ENCODE data around the gene FAM210B.
A peak's percentile ranks its signal among the peaks of the same experiment; 100 is the strongest.
"Not testable (repeated sequence)": the region's sequence is repeated elsewhere in the genome, so short reads cannot be mapped to it uniquely, and the experiment has no call there.

FAM210B gene

DNA sequence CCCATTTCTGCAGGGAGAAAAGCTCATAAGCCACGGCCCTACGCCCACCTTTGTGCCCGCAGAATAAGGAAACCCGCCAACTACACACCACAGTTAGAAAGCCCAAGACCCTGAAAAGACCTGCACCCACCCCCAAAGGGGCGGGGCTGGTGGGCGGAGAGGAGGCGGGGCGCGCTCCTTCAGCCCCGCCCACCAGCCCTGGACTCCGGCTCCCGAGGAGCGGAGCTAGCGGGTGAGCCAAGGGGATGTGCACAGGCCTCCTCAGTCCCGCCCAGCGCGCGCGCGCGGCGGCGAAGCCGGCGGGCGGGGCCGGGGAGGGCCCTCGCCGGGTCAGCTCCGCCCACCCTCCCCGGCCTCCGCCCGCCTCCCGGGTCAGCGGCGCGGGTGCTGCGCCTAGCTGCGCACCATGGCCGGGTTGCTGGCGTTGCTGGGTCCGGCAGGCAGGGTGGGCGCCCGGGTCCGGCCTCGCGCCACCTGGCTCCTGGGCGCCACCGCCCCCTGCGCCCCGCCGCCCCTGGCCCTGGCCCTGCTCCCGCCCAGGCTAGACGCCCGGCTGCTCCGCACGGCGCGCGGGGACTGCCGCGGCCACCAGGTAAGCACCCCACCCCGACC lies at the start of gene FAM210B:
FAM210B (plus strand) TSS at position 375 of the 612 bp plus-strand sequence; CDS start at position 407, 32 bp downstream.
- H3K4me3 Mint-ChIP-seq: peak within 1 kb of the TSS; percentile 89 to 95
- peak within 1 kb of the TSS in 1 of 2 donors; percentile 93 for H3K27ac Mint-ChIP-seq

GRCh38 chr20:56316051-56316450 lies 42.7 kb upstream of the FAM210B start:
- peaks cover 53% of the 10 kb centered on the region for H3K27me3 Mint-ChIP-seq

More for the DNA sequence above, at the start of gene FAM210B:
- peaks cover 31% of the 10 kb centered on the region for H3K4me1 Mint-ChIP-seq
- peak; percentile 76 to 82 for DNase-seq
- no peaks in the 10 kb centered on the region for H3K27me3 Mint-ChIP-seq
- ATAC-seq: peak; percentile 99
- no peaks in the 10 kb centered on the region for H3K9me3 Mint-ChIP-seq

DNA sequence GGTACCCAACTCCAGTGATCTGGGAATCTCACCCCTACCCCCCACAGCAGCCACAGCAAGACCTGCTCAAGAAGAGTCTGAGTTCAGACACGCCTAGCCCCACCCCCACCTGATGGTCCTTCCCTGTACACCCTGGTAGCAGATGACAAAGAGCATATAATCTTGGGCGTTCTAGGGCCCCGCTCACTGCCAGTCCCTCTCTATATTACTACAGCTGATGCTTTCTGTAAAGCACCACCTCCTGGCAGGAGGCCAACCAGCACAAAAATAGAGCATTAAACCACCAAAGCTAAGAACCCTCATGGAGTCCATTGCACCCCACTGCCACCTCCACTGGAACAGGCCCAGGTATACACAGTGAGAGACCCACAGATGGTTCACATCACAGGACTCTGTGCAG lies 42.3 kb upstream of the FAM210B start:
- Mint-ChIP-seq H3K4me3 (no peak overlapping the region), H3K27me3 (peaks cover 52% of the 10 kb centered on the region), H3K4me1 (peaks cover 7% of the 10 kb centered on the region), H3K27ac (no peak overlapping the region), H3K9me3 (no peaks in the 10 kb centered on the region)
- ATAC-seq (no peak), DNase-seq (no peak)

More at GRCh38 chr20:56316051-56316450, 42.7 kb upstream of the FAM210B start:
- H3K4me3 Mint-ChIP-seq: no peak overlapping the region
- no peak for ATAC-seq
- no peak for DNase-seq
- no peaks in the 10 kb centered on the region for H3K9me3 Mint-ChIP-seq
- no peak overlapping the region for H3K27ac Mint-ChIP-seq
- H3K4me1 Mint-ChIP-seq: peaks cover 7% of the 10 kb centered on the region

- H3K9me3 Mint-ChIP-seq: no peaks in the 10 kb centered on the region
- peaks cover 7% of the 10 kb centered on the region for H3K4me1 Mint-ChIP-seq
- peaks cover 52% of the 10 kb centered on the region for H3K27me3 Mint-ChIP-seq
- H3K27ac Mint-ChIP-seq: no peak overlapping the region
- ATAC-seq (no peak), DNase-seq (no peak)
- H3K4me3 Mint-ChIP-seq: no peak overlapping the region
These were observed 36.1 kb upstream of the FAM210B start for GRCh38 chr20:56322681-56323080.

- Mint-ChIP-seq H3K4me1 (peaks cover 7% of the 10 kb centered on the region), H3K27me3 (peaks cover 50% of the 10 kb centered on the region), H3K4me3 (no peak overlapping the region), H3K27ac (no peak overlapping the region), H3K9me3 (no peaks in the 10 kb centered on the region)
- ATAC-seq: no peak
- no peak for DNase-seq
These were observed 35.6 kb upstream of the FAM210B start for GRCh38 chr20:56323206-56323605.

- Mint-ChIP-seq H3K4me3 (no peak overlapping the region), H3K4me1 (peaks cover 7% of the 10 kb centered on the region), H3K9me3 (no peaks in the 10 kb centered on the region), H3K27me3 (peaks cover 50% of the 10 kb centered on the region), H3K27ac (no peak overlapping the region)
- no peak for ATAC-seq
- DNase-seq: no peak
These were observed 35.1 kb upstream of the FAM210B start for GRCh38 chr20:56323656-56324055.

GRCh38 chr20:56324806-56325205 lies 34.0 kb upstream of the FAM210B start:
- no peaks in the 10 kb centered on the region for H3K4me1 Mint-ChIP-seq
- H3K9me3 Mint-ChIP-seq: no peaks in the 10 kb centered on the region
- ATAC-seq: no peak
- peaks cover 40% of the 10 kb centered on the region for H3K27me3 Mint-ChIP-seq
- no peak for DNase-seq
- H3K4me3 Mint-ChIP-seq: no peak overlapping the region
- no peak overlapping the region for H3K27ac Mint-ChIP-seq

DNA sequence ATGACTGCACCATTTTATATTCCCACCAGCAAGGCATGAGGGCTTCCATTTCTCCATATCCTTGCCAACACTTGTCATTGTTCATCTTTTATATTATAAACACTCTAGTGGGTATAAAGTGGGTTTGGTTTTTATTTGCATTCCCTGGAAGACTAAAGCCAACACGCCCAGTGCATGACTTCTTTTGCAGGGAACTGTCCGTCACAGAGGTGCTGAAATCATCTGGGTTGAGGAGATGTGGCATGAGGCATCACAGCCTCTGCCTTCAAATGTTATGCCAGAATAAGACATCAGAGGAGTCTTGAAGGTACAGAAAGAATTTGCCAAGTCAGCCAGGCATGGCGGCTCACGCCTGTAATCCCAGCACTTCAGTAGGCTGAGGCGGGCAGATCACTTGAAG lies 29.9 kb upstream of the FAM210B start:
- no peak for DNase-seq
- Mint-ChIP-seq H3K4me3 (no peak overlapping the region), H3K27ac (no peak overlapping the region), H3K9me3 (no peaks in the 10 kb centered on the region), H3K4me1 (no peaks in the 10 kb centered on the region), H3K27me3 (peaks cover 38% of the 10 kb centered on the region)
- ATAC-seq: no peak

GRCh38 chr20:56336709-56337108 lies 22.1 kb upstream of the FAM210B start:
- peaks cover 61% of the 10 kb centered on the region for H3K27me3 Mint-ChIP-seq
- not testable (repeated sequence) for ATAC-seq, H3K27ac Mint-ChIP-seq, DNase-seq, H3K9me3 Mint-ChIP-seq, H3K4me3 Mint-ChIP-seq, H3K4me1 Mint-ChIP-seq

- Mint-ChIP-seq H3K4me3 (no peak overlapping the region), H3K9me3 (no peaks in the 10 kb centered on the region), H3K27ac (no peak overlapping the region), H3K4me1 (peaks cover 11% of the 10 kb centered on the region), H3K27me3 (peaks cover 76% of the 10 kb centered on the region)
- ATAC-seq (no peak), DNase-seq (no peak)
These were observed 16.0 kb upstream of the FAM210B start for GRCh38 chr20:56342783-56343182.

DNA sequence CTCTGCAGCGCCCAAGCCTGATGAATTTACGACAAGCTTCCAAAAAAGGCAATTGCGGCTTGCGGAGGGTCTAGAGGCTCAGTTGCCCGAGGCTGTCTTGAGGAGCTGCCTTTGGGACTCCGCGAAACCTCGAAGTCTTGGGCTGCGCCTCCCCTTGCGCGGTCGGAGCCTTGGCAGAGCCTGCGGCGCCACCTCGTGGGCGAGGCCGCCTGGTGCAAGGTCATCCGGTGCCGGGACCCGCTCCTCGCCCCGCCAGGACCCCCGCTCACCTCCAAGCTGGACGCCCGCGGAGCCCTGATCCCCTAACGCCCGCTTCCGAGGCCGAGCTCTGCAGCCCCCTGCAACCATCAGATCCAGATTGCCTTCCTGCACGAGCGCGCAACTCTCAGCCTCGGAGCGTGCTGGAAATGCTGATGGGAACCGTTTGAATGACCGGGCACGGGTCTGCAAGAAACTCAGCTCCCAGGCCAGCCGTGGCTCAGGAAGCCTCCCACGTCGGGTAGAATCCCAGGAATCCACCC lies 14.9 kb upstream of the FAM210B start:
- H3K27ac Mint-ChIP-seq: no peak overlapping the region
- ATAC-seq: peak; percentile 80
- H3K4me1 Mint-ChIP-seq: peaks cover 11% of the 10 kb centered on the region
- peaks cover 71% of the 10 kb centered on the region for H3K27me3 Mint-ChIP-seq
- peak; percentile 49 to 59 for DNase-seq
- no peaks in the 10 kb centered on the region for H3K9me3 Mint-ChIP-seq
- H3K4me3 Mint-ChIP-seq: peak overlapping the region in 1 of 2 donors; percentile 45

DNA sequence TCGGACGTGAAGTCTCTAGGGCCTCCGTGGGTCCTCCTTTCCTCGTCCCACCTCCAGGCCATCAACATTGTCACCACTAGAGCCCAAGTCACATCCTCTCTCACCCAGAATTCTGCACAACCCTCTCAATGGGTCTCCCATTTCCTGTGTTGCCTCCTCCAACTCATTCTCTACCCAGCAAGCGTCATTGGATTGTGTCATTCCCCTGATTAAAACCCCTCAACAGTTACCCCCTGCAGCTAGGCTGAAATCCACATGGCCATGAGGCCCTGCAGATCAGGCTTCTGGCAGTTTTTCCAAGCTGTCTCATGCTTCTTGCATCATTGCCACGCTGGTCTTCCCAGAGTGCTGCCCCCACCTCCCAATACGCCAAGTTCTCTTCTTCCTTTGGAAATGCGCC lies 12.9 kb upstream of the FAM210B start:
- H3K4me3 Mint-ChIP-seq: no peak overlapping the region
- peaks cover 61% of the 10 kb centered on the region for H3K27me3 Mint-ChIP-seq
- H3K4me1 Mint-ChIP-seq: peaks cover 11% of the 10 kb centered on the region
- H3K9me3 Mint-ChIP-seq: no peaks in the 10 kb centered on the region
- no peak overlapping the region for H3K27ac Mint-ChIP-seq
- ATAC-seq: no peak
- DNase-seq: no peak

GRCh38 chr20:56347628-56348304 lies 11.0 kb upstream of the FAM210B start:
- Mint-ChIP-seq H3K27ac (no peak overlapping the region), H3K4me1 (peaks cover 11% of the 10 kb centered on the region), H3K4me3 (no peak overlapping the region), H3K27me3 (peaks cover 54% of the 10 kb centered on the region), H3K9me3 (no peaks in the 10 kb centered on the region)
- ATAC-seq (no peak), DNase-seq (no peak)

- peaks cover 49% of the 10 kb centered on the region for H3K27me3 Mint-ChIP-seq
- no peak for DNase-seq
- no peak overlapping the region for H3K27ac Mint-ChIP-seq
- H3K4me3 Mint-ChIP-seq: no peak overlapping the region
- no peaks in the 10 kb centered on the region for H3K9me3 Mint-ChIP-seq
- peaks cover 11% of the 10 kb centered on the region for H3K4me1 Mint-ChIP-seq
- ATAC-seq: no peak
These were observed 10.5 kb upstream of the FAM210B start for GRCh38 chr20:56348305-56348693.

GRCh38 chr20:56348746-56349145 lies 10.0 kb upstream of the FAM210B start:
- Mint-ChIP-seq H3K4me3 (no peak overlapping the region), H3K4me1 (peaks cover 6% of the 10 kb centered on the region), H3K27ac (no peak overlapping the region), H3K9me3 (no peaks in the 10 kb centered on the region), H3K27me3 (peaks cover 45% of the 10 kb centered on the region)
- no peak for DNase-seq
- no peak for ATAC-seq

DNA sequence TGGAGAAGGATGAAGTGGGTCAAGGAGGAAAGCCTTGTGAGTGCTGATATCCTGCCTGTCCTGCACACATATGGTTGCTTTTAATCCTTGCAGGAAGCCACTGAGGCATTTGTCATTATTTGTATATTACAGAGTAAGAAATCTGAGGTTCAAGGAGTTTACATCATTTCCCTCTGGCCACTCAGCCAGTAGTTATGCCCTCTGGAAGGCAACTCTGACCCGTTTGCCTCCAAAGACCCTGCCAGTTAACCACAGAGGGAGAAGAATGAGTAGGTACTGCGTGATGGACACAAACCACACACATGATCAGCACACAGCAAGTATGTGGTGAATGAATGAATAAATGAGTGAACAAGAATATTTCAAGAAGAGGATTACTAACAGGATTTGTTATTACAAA lies 7.9 kb upstream of the FAM210B start:
- peaks cover 24% of the 10 kb centered on the region for H3K27me3 Mint-ChIP-seq
- DNase-seq (no peak), ATAC-seq (no peak)
- H3K4me3 Mint-ChIP-seq: no peak overlapping the region
- H3K27ac Mint-ChIP-seq: no peak overlapping the region
- H3K4me1 Mint-ChIP-seq: no peaks in the 10 kb centered on the region
- no peaks in the 10 kb centered on the region for H3K9me3 Mint-ChIP-seq
